HEK293 (cell line): Measurements from ENCODE around the gene TUBGCP6.
A peak's percentile ranks its signal among the peaks of the same experiment; 100 is the strongest.

Experiments
- BCL11A ChIP-seq: fragments of 450-650 bp; formaldehyde crosslinking; IDR thresholded peaks from 2 replicates; pipeline ENCODE4 v1.5.1; 2016; ENCODE audit warnings: low read depth, missing biosample characterization, missing genetic modification characterization
- HOXA7 ChIP-seq: sonication (generic); formaldehyde crosslinking; IDR thresholded peaks from 2 replicates; pipeline ENCODE4 v1.8.1; 2022; ENCODE audit warnings: missing genetic modification reagents, borderline replicate concordance
- KLF16 ChIP-seq: fragments of 450-650 bp; formaldehyde crosslinking; IDR thresholded peaks from 2 replicates; pipeline ENCODE4 v1.5.1; 2017; ENCODE audit warnings: missing biosample characterization, missing genetic modification characterization
- KLF9 ChIP-seq: fragments of 450-650 bp; formaldehyde crosslinking; IDR thresholded peaks from 2 replicates; pipeline ENCODE4 v1.5.1; 2016; ENCODE audit warnings: missing biosample characterization, missing genetic modification characterization, low read depth
- MYNN ChIP-seq: fragments of 450-650 bp; formaldehyde crosslinking; IDR thresholded peaks from 2 replicates; pipeline ENCODE4 v1.5.1; 2016; ENCODE audit warnings: missing biosample characterization, missing genetic modification characterization, borderline replicate concordance
- OSR2 ChIP-seq: fragments of 450-650 bp; formaldehyde crosslinking; IDR thresholded peaks from 2 replicates; pipeline ENCODE4 v1.5.1; 2016; ENCODE audit warnings: missing biosample characterization, missing genetic modification characterization
- OVOL3 ChIP-seq: fragments of 450-650 bp; formaldehyde crosslinking; IDR thresholded peaks from 2 replicates; pipeline ENCODE4 v1.5.1; 2016; ENCODE audit warnings: missing biosample characterization, missing genetic modification characterization
- RBAK ChIP-seq: fragments of 450-650 bp; formaldehyde crosslinking; IDR thresholded peaks from 2 replicates; pipeline ENCODE4 v1.5.1; 2016; ENCODE audit warnings: missing biosample characterization, missing genetic modification characterization
- SP2 ChIP-seq: fragments of 450-650 bp; formaldehyde crosslinking; IDR thresholded peaks from 2 replicates; pipeline ENCODE4 v1.5.1; 2016; ENCODE audit warnings: missing biosample characterization, missing genetic modification characterization
- SP7 ChIP-seq: fragments of 450-650 bp; formaldehyde crosslinking; IDR thresholded peaks from 2 replicates; pipeline ENCODE4 v1.5.1; 2016; ENCODE audit warnings: missing biosample characterization, missing genetic modification characterization
- YY2 ChIP-seq: fragments of 450-650 bp; formaldehyde crosslinking; IDR thresholded peaks from 2 replicates; pipeline ENCODE4 v1.5.1; 2016; ENCODE audit warnings: missing biosample characterization, missing genetic modification characterization
- ZBTB26 ChIP-seq: fragments of 450-650 bp; formaldehyde crosslinking; optimal IDR thresholded peaks from 2 replicates; pipeline ENCODE3; 2016; ENCODE audit warnings: missing biosample characterization, mild to moderate bottlenecking, missing genetic modification characterization
- ZBTB7A ChIP-seq: fragments of 450-650 bp; formaldehyde crosslinking; IDR thresholded peaks from 2 replicates; pipeline ENCODE4 v1.5.1; 2016; ENCODE audit warnings: low read depth, missing biosample characterization, missing genetic modification characterization
- ZEB2 ChIP-seq: fragments of 450-650 bp; formaldehyde crosslinking; IDR thresholded peaks from 2 replicates; pipeline ENCODE4 v1.5.1; 2016; ENCODE audit warnings: missing biosample characterization, missing genetic modification characterization
- ZFHX2 ChIP-seq: fragments of 450-650 bp; formaldehyde crosslinking; conservative IDR thresholded peaks from 2 replicates; pipeline ENCODE4 v1.5.1; 2016; ENCODE audit warnings: missing biosample characterization, missing genetic modification characterization
- ZNF121 ChIP-seq: fragments of 450-650 bp; formaldehyde crosslinking; IDR thresholded peaks from 2 replicates; pipeline ENCODE4 v1.5.1; 2016; ENCODE audit warnings: missing biosample characterization, missing genetic modification characterization
- ZNF2 ChIP-seq: fragments of 450-650 bp; formaldehyde crosslinking; IDR thresholded peaks from 2 replicates; pipeline ENCODE4 v1.5.1; 2016; ENCODE audit warnings: missing biosample characterization, missing genetic modification characterization
- ZNF211 ChIP-seq: fragments of 450-650 bp; formaldehyde crosslinking; IDR thresholded peaks from 2 replicates; pipeline ENCODE4 v1.5.1; 2016; ENCODE audit warnings: low read depth, missing biosample characterization, missing genetic modification characterization
- ZNF335 ChIP-seq: fragments of 450-650 bp; formaldehyde crosslinking; conservative IDR thresholded peaks from 2 replicates; pipeline ENCODE4 v1.5.1; 2016; ENCODE audit warnings: missing biosample characterization, missing genetic modification characterization
- ZNF514 ChIP-seq: fragments of 450-650 bp; formaldehyde crosslinking; IDR thresholded peaks from 2 replicates; pipeline ENCODE4 v1.5.1; 2016; ENCODE audit warnings: missing biosample characterization, missing genetic modification characterization
- ZNF529 ChIP-seq: fragments of 450-650 bp; formaldehyde crosslinking; IDR thresholded peaks from 2 replicates; pipeline ENCODE4 v1.5.1; 2017; ENCODE audit warnings: missing genetic modification characterization, missing biosample characterization; ENCODE audit not compliant: insufficient replicate concordance
- ZNF600 ChIP-seq: fragments of 450-650 bp; formaldehyde crosslinking; IDR thresholded peaks from 2 replicates; pipeline ENCODE4 v1.5.1; 2016; ENCODE audit warnings: missing biosample characterization, missing genetic modification characterization
- ZNF692 ChIP-seq: fragments of 450-650 bp; formaldehyde crosslinking; IDR thresholded peaks from 2 replicates; pipeline ENCODE4 v1.5.1; 2016; ENCODE audit warnings: missing biosample characterization, missing genetic modification characterization
- ZNF704 ChIP-seq: fragments of 450-650 bp; formaldehyde crosslinking; IDR thresholded peaks from 2 replicates; pipeline ENCODE4 v1.5.1; 2016; ENCODE audit warnings: missing biosample characterization, missing genetic modification characterization
- ZNF76 ChIP-seq: fragments of 450-650 bp; formaldehyde crosslinking; IDR thresholded peaks from 2 replicates; pipeline ENCODE4; 2016; ENCODE audit warnings: low read depth, missing biosample characterization, missing genetic modification characterization, borderline replicate concordance
- ZNF785 ChIP-seq: fragments of 450-650 bp; formaldehyde crosslinking; IDR thresholded peaks from 2 replicates; pipeline ENCODE4 v1.5.1; 2016; ENCODE audit warnings: missing biosample characterization, missing genetic modification characterization
- ZSCAN30 ChIP-seq: fragments of 450-650 bp; IDR thresholded peaks from 2 replicates; pipeline ENCODE4 v1.5.1; 2018; ENCODE audit warnings: missing biosample characterization, mild to moderate bottlenecking, missing genetic modification characterization, moderate library complexity
- ZXDB ChIP-seq: fragments of 450-650 bp; formaldehyde crosslinking; IDR thresholded peaks from 2 replicates; pipeline ENCODE4 v1.5.1; 2016; ENCODE audit warnings: missing biosample characterization, missing genetic modification characterization
- TF ChIP-seq, protein P1 (sequence below): fragments of 450-650 bp; formaldehyde crosslinking; IDR thresholded peaks from 2 replicates; pipeline ENCODE4 v1.5.1; 2016; ENCODE audit warnings: missing biosample characterization, missing genetic modification characterization
- TF ChIP-seq, protein P2 (sequence below): fragments of 450-650 bp; formaldehyde crosslinking; IDR thresholded peaks from 2 replicates; pipeline ENCODE4 v1.5.1; 2017; ENCODE audit warnings: missing biosample characterization, missing genetic modification characterization

TUBGCP6 gene

GRCh38 chr22:50185375-50186087, 59.3 kb downstream of the TUBGCP6 start, which contains the start of gene TRABD (continued):
- TF ChIP-seq KLF9, result peak; percentile 66
- no peak; the same call in 1 of the 2 replicates for TF ChIP-seq SP2
- TF ChIP-seq ZNF211 (tag by site-specific recombination), result no peak
- no peak for TF ChIP-seq ZNF514
- TF ChIP-seq, protein P1, sequence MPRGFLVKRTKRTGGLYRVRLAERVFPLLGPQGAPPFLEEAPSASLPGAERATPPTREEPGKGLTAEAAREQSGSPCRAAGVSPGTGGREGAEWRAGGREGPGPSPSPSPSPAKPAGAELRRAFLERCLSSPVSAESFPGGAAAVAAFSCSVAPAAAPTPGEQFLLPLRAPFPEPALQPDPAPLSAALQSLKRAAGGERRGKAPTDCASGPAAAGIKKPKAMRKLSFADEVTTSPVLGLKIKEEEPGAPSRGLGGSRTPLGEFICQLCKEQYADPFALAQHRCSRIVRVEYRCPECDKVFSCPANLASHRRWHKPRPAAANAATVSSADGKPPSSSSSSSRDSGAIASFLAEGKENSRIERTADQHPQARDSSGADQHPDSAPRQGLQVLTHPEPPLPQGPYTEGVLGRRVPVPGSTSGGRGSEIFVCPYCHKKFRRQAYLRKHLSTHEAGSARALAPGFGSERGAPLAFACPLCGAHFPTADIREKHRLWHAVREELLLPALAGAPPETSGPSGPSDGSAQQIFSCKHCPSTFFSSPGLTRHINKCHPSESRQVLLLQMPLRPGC (tag by site-specific recombination), result no peak
- peak; percentile 72; the same call in 1 of the 2 replicates for TF ChIP-seq ZNF76 (tag by site-specific recombination)
- TF ChIP-seq ZNF335 (tag by site-specific recombination), result peak; percentile 42
- TF ChIP-seq, protein P2, sequence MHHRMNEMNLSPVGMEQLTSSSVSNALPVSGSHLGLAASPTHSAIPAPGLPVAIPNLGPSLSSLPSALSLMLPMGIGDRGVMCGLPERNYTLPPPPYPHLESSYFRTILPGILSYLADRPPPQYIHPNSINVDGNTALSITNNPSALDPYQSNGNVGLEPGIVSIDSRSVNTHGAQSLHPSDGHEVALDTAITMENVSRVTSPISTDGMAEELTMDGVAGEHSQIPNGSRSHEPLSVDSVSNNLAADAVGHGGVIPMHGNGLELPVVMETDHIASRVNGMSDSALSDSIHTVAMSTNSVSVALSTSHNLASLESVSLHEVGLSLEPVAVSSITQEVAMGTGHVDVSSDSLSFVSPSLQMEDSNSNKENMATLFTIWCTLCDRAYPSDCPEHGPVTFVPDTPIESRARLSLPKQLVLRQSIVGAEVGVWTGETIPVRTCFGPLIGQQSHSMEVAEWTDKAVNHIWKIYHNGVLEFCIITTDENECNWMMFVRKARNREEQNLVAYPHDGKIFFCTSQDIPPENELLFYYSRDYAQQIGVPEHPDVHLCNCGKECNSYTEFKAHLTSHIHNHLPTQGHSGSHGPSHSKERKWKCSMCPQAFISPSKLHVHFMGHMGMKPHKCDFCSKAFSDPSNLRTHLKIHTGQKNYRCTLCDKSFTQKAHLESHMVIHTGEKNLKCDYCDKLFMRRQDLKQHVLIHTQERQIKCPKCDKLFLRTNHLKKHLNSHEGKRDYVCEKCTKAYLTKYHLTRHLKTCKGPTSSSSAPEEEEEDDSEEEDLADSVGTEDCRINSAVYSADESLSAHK (tag by site-specific recombination), result no peak; the same call in 1 of the 2 replicates
- TF ChIP-seq SP7, result peak; percentile 61
- no peak for TF ChIP-seq OSR2
- TF ChIP-seq ZBTB26, result peak; percentile 76
- TF ChIP-seq ZSCAN30 (tag by site-specific recombination), result peak; percentile 70; the same call in 1 of the 2 replicates
- no peak for TF ChIP-seq OVOL3
- TF ChIP-seq MYNN, result no peak
- 0 out of 2 replicates have a peak, but pooled peaks have one; percentile 14 for TF ChIP-seq ZNF121 (tag by site-specific recombination)
- peak; percentile 73; the same call in 1 of the 2 replicates for TF ChIP-seq ZNF785 (tag by site-specific recombination)
- 0 out of 2 replicates have a peak, but pooled peaks have one; percentile 23 for TF ChIP-seq ZNF692 (tag by site-specific recombination)
- TF ChIP-seq ZFHX2, result peak; percentile 53
- TF ChIP-seq YY2 (tag by site-specific recombination), result no peak
- 0 out of 2 replicates have a peak, but pooled peaks have one; percentile 27 for TF ChIP-seq KLF16 (tag by site-specific recombination)
- TF ChIP-seq HOXA7 (CRISPR knock-in tag), result no peak
- TF ChIP-seq ZEB2, result no peak
- peak; percentile 53; the same call in 1 of the 2 replicates for TF ChIP-seq ZNF2 (tag by site-specific recombination)
- no peak for TF ChIP-seq ZNF529 (tag by site-specific recombination)
- no peak for TF ChIP-seq RBAK (tag by site-specific recombination)
- no peak for TF ChIP-seq ZXDB (tag by site-specific recombination)
- no peak for TF ChIP-seq ZNF600 (tag by site-specific recombination)
- TF ChIP-seq BCL11A (tag by site-specific recombination), result peak; percentile 45; the same call in 1 of the 2 replicates
- TF ChIP-seq ZBTB7A (tag by site-specific recombination), result no peak
- no peak for TF ChIP-seq ZNF704
